HUES64 (cell line): Measurements from ENCODE around the gene MCM10.
"Not testable (repeated sequence)": the region's sequence is repeated elsewhere in the genome, so short reads cannot be mapped to it uniquely, and the experiment has no call there.

Experiments used
- H3K27ac ChIP-seq: 2 replicates; pipeline ENCODE4 v1.7.0; 2013; ENCODE audit warnings: low read depth, low read length, inconsistent platforms
- H3K27me3 ChIP-seq: 2 replicates; pipeline ENCODE4 v1.6.1; 2013; ENCODE audit warnings: mild to moderate bottlenecking, low read length; ENCODE audit not compliant: insufficient read depth
- H3K36me3 ChIP-seq: 2 replicates; pipeline ENCODE4 v1.6.1; 2013; ENCODE audit warnings: mild to moderate bottlenecking, low read length; ENCODE audit not compliant: insufficient read depth
- H3K4me1 ChIP-seq: 2 replicates; pipeline ENCODE4 v1.6.1; 2013; ENCODE audit warnings: mild to moderate bottlenecking, low read length, moderate library complexity; ENCODE audit not compliant: insufficient read depth
- H3K4me3 ChIP-seq: 2 replicates; pipeline ENCODE4 v1.5.1; 2013; ENCODE audit warnings: mild to moderate bottlenecking, low read length, moderate library complexity
- H3K9ac ChIP-seq: 2 replicates; pipeline ENCODE4 v1.6.1; 2013; ENCODE audit warnings: mild to moderate bottlenecking, low read depth, low read length
- H3K9me3 ChIP-seq: 2 replicates; pipeline ENCODE4 v1.6.1; 2013; ENCODE audit warnings: low read depth, low read length; ENCODE audit not compliant: insufficient read depth
- WGBS: fragments of 150-250, 120-280 bp; methylation state at CpG from one replicate; pipeline ENCODE4 v1.1.7; 2013; ENCODE audit warnings: missing lambda C conversion rate; 5-methylcytosine and 5-hydroxymethylcytosine counted together

MCM10 gene

GRCh38 chr10:13236638-13237037 lies 75.3 kb downstream of the MCM10 start:
- Histone ChIP-seq H3K9ac (no peak overlapping the region), H3K27me3 (no peaks in the 10 kb centered on the region), H3K4me3 (no peak overlapping the region), H3K36me3 (no peaks in the 10 kb centered on the region), H3K4me1 (peaks cover 11% of the 10 kb centered on the region; the same call in 1 of the 2 replicates), H3K9me3 (no peaks in the 10 kb centered on the region), H3K27ac (no peak overlapping the region)
- 89% methylated on average over 8 of the region's 8 CpGs for WGBS

GRCh38 chr10:13238271-13239077 lies 77.1 kb downstream of the MCM10 start:
- Histone ChIP-seq H3K4me3 (no peak overlapping the region), H3K4me1 (peaks cover 6% of the 10 kb centered on the region; the same call in 1 of the 2 replicates), H3K36me3 (no peaks in the 10 kb centered on the region), H3K27me3 (no peaks in the 10 kb centered on the region), H3K9me3 (no peaks in the 10 kb centered on the region), H3K27ac (no peak overlapping the region), H3K9ac (no peak overlapping the region)
- WGBS, result 95% methylated on average over 16 of the region's 16 CpGs

GRCh38 chr10:13239923-13240322 lies 78.6 kb downstream of the MCM10 start:
- Histone ChIP-seq H3K36me3 (no peaks in the 10 kb centered on the region), H3K4me3 (no peak overlapping the region), H3K9me3 (no peaks in the 10 kb centered on the region), H3K27ac (no peak overlapping the region), H3K4me1 (no peaks in the 10 kb centered on the region), H3K27me3 (no peaks in the 10 kb centered on the region), H3K9ac (no peak overlapping the region)
- WGBS, result 94% methylated on average over 7 of the region's 7 CpGs

GRCh38 chr10:13241613-13242012 lies 80.3 kb downstream of the MCM10 start:
- no peaks in the 10 kb centered on the region for H3K9me3 ChIP-seq
- H3K27ac ChIP-seq, result no peak overlapping the region
- 85% methylated on average over 2 of the region's 3 CpGs for WGBS
- H3K9ac ChIP-seq, result no peak overlapping the region
- H3K4me3 ChIP-seq, result no peak overlapping the region
- H3K4me1 ChIP-seq, result no peaks in the 10 kb centered on the region
- no peaks in the 10 kb centered on the region for H3K36me3 ChIP-seq
- no peaks in the 10 kb centered on the region for H3K27me3 ChIP-seq

DNA sequence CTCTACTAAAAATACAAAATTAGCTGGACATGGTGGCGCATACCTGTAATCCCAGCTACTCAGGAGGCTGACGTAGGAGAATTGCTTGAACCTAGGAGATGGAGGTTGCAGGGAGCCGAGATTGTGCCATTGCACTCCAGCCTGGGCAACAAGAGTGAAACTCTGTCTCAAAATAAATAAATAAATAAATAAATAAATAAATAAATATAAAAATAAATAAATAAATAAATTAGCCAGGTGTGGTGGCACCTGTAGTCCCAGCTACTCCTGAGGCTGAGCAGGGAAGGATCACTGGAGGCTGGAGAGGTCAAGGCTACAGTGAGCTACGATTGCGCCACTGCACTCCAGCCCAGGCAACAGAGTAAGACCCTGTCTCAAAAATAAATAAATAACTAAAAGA lies 80.9 kb downstream of the MCM10 start:
- H3K4me1 ChIP-seq, H3K4me3 ChIP-seq, H3K36me3 ChIP-seq, H3K9ac ChIP-seq, H3K27ac ChIP-seq, H3K27me3 ChIP-seq, H3K9me3 ChIP-seq: not testable (repeated sequence)
- 93% methylated on average over 5 of the region's 5 CpGs for WGBS

DNA sequence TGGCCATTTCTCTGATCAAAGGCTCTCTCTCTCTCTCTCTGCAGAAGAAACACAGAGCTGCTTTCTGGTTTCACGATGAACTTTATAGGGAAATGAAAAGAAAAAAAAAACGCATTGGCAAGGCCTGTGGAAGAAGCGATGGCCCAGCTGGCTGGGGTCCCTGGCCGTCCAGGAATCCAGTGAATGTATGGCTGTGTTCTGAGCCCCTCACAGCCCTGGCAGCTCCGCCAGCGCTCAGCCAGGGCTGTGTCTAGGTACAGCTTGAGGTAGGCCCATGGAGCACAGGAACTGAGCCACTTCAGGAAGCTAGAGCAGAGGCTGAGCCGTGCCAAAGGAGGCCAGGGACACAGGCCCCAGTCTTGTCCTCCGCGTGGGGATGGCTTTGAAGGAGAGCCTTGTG lies 85.9 kb downstream of the MCM10 start:
- Histone ChIP-seq H3K4me1 (no peaks in the 10 kb centered on the region), H3K4me3 (no peak overlapping the region), H3K27me3 (no peaks in the 10 kb centered on the region), H3K9ac (no peak overlapping the region), H3K9me3 (no peaks in the 10 kb centered on the region), H3K27ac (no peak overlapping the region), H3K36me3 (no peaks in the 10 kb centered on the region)
- WGBS, result 89% methylated on average over 9 of the region's 9 CpGs

GRCh38 chr10:13247784-13248183 lies 86.4 kb downstream of the MCM10 start:
- Histone ChIP-seq H3K27ac (no peak overlapping the region), H3K9me3 (no peaks in the 10 kb centered on the region), H3K4me3 (no peak overlapping the region), H3K27me3 (no peaks in the 10 kb centered on the region), H3K36me3 (no peaks in the 10 kb centered on the region), H3K9ac (no peak overlapping the region), H3K4me1 (no peaks in the 10 kb centered on the region)
- WGBS, result 98% methylated on average over 4 of the region's 4 CpGs

DNA sequence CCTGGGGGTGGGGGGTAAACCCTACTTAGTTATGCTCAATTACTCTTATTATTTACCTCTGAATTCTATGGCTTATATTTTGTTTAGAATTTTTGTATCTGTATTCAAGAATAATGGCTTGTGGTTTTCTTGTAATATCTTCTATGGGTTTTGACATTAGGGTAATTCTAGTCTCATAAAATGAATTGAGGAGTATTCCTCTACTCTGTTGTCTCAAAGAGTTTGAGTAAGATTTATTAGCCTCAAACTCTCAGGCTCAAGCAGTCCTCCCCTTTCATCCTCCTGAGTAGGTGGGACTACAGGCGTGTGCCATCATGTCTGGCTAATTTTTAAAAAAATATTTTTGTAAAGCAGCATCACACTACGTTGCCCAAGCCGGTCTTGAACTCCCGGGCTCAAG lies 92.4 kb downstream of the MCM10 start:
- Histone ChIP-seq H3K36me3 (no peaks in the 10 kb centered on the region), H3K9me3 (no peaks in the 10 kb centered on the region), H3K9ac (no peak overlapping the region), H3K4me1 (no peaks in the 10 kb centered on the region), H3K27ac (no peak overlapping the region), H3K4me3 (no peak overlapping the region), H3K27me3 (no peaks in the 10 kb centered on the region)
- WGBS, result 89% methylated on average over 4 of the region's 4 CpGs

DNA sequence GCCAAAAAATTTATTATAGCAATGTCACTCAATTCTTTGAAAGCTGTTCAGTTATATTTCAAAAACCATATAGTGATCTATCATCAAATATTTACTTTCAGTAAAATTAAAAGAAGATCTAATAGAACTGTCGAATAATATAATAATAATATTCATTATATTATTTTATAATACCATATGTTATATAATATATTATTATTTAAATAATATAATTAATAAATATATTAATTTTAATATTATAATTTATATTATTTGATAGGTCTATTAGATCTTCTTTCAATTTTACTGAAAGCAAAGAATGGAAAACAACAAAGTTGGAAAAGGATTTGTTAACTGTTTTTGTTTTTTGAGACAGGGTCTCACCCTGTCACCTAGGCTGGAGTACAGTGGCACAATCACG lies 95.3 kb downstream of the MCM10 start:
- Histone ChIP-seq H3K27ac (no peak overlapping the region), H3K36me3 (no peaks in the 10 kb centered on the region), H3K4me1 (no peaks in the 10 kb centered on the region), H3K4me3 (no peak overlapping the region), H3K9ac (no peak overlapping the region), H3K9me3 (no peaks in the 10 kb centered on the region), H3K27me3 (no peaks in the 10 kb centered on the region)
- WGBS, result 100% methylated on average over 1 of the region's 2 CpGs

GRCh38 chr10:13257621-13258140 lies 96.3 kb downstream of the MCM10 start:
- H3K4me1 ChIP-seq, result no peaks in the 10 kb centered on the region
- H3K27me3 ChIP-seq, result no peaks in the 10 kb centered on the region
- 78% methylated on average over 4 of the region's 5 CpGs for WGBS
- no peak overlapping the region for H3K4me3 ChIP-seq
- no peak overlapping the region for H3K9ac ChIP-seq
- H3K9me3 ChIP-seq, result no peaks in the 10 kb centered on the region
- no peak overlapping the region for H3K27ac ChIP-seq
- H3K36me3 ChIP-seq, result no peaks in the 10 kb centered on the region
